Stimulated activated CD8-positive, alpha-beta memory T cell treated with anti-CD3 and anti-CD28 coated beads, Interleukin-12 subunit alpha, Interleukin-12 subunit beta, amount 100 ng/mL, for 1 hour (primary cell): ENCODE measurements around the gene CCND1.
A peak's percentile ranks its signal among the peaks of the same experiment; 100 is the strongest.
"Not testable (repeated sequence)": the region's sequence is repeated elsewhere in the genome, so short reads cannot be mapped to it uniquely, and the experiment has no call there.

Source experiments
- DNase-seq: peaks from one replicate; pipeline ENCODE4 v3.0.0-alpha.2; 2020; ENCODE audit warnings: low read depth

CCND1 gene

DNA sequence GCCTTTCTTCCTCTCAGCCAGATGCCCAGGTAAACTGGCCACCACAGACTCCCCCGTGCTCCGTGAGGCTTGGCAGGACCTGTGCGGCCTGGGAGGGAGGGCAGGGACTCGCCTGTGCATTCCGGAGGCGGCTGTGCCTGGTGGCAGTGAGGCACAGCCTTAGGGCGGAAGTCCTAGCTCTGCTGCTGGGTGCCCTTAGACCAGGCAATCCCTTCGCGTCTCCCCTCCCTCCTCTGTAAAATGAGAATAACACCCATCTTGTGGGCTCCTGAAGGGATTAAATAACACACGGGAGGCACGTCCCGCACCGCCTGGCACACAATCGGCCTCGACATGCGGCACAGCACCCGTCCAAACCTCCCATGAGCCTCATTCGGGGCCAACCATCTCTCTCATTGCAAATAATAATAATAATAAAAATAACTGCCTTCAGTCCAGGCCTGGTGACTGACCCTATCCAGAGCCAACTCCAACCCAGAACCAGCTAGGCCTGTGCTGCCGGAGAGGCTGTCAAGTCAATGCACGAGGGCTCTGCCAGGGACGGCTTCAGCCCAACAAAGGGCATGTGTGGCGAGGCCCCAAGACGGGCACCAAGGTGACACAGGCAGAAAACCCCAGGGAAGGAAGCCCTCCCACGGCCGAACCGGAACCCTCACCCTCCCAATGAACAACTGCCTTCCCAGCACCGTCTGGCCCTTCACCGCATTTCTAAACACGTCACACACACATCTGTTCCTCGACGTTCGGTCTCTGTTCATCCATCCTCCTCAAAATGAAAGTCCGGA lies 26.0 kb downstream of the CCND1 start:
- DNase-seq = no peak

GRCh38 chr11:69667619-69668604 lies 27.0 kb downstream of the CCND1 start:
- no peak for DNase-seq

DNA sequence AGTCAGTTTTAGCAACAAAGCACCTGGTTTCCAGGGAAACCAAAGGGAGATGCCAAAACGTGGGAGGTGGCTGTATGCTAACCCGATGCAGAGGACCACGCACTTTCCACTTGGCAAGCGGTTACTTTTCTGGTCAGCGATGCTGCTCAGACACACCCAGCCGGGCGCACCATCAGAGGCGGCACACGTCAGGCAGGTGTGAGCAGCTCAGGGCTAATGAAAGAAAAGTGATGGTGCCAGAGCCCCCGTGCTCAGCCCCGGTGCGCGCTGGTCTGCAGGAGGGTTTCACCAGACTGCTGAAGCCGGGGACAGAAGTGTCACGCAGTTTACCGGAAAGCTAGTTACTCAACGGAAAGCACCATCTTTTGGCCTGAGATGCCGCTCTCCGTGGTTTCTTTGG lies 28.5 kb downstream of the CCND1 start:
- DNase-seq = no peak

DNA sequence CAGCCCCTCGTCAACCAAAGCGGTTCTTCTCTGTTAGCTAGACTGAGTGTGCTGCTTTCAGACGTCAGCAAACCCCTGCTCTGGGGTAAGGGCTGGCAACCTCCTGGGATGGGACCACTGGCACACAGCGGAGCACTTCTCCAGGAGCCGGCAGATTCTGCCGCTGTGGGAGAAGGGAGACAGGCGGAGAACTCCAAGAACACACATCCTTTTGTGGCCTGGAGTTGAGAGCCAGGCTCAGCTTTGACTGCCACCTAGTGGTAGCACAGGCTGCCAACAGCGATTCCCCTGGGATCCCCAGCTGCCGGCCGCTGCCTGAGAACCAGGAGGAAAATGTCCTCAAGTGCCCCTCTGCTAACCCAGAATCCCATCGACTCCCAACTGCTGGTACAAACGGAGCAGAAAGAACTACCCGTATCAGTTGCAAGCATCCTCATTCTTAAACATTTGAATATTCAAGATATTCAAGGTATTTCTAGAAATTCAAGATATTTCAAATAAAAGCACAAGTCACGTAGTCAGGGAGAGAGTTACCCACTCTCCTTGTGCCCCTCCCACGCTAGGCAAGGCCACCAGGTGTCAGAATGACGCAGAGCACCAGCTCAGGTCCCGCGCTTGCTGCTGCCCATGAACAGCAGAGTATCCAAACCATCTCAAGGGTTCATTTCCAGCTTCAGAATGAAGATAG lies 29.3 kb downstream of the CCND1 start:
- peak; percentile 36 for DNase-seq

- no peak for DNase-seq
These were observed 30.9 kb downstream of the CCND1 start for GRCh38 chr11:69671734-69672465.

DNA sequence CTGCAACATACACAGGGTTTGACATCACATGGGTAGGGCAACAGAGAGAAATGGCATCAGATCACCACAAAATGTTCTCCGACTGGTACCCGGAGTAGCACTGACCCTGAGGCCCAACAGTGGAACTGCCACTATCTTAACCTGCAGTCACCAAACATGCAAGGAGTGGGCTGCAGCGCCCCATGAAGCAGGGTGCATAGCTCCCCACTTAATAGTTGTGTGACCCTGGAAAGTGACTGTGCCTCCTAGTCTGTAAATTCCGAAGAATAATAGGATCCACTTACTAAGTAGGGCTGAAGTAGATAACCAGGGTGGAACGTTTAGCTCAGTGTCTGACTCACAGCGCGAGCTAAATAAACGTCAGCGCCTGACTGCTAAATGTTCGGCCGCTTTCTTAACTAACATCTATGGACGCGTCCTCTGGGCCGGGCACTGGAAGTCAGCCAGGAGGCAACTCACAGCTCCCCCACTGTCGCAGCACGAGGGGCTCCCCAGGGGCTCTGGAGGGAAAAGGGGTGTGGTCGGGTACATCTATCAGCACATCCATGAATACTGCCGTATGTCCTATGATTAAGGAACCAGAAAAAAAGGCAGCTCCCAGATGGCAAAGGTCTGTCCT lies 33.4 kb downstream of the CCND1 start:
- no peak for DNase-seq

GRCh38 chr11:69674886-69675714 lies 34.1 kb downstream of the CCND1 start, which contains the start of gene LTO1:
LTO1 (minus strand) TSS chr11:69675353; CDS start chr11:69675239, 114 bp downstream.
- peak; percentile 93 for DNase-seq

- DNase-seq = no peak
These were observed 36.8 kb downstream of the CCND1 start for GRCh38 chr11:69677749-69678148.

DNA sequence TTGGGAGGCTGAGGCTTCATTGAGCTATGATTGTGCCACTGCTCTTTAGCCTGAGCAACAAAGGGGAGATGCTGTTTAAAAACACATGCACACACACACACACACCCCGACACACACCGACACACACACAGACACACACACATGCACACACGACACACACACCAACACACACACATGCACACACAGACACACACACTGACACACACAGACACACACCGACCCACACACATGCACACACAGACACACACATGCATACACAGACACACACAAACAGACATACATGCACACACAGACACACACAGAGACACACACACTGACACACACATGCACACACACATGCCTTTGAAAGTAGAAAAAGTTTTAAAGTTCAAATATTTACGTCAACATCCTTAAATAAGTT lies 39.7 kb downstream of the CCND1 start:
- no peak for DNase-seq

DNA sequence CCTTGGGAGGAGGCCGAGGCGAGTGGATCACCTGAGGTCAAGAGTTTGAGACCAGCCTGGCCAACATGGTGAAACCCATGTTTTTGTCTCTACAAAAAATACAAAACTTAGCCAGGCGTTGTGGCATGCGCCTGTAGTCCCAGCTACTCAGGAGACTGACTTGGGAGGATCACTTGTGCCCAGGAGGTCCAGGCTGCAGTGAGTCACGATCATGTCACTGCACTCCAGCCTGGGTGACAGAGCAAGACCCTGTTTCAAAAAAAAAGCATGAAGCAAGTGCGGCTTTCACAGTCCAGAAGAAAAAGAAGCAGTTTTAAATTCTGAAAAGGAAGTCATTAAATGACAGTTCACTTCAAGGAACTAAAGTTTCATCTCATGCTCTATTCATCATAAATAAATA lies 41.3 kb downstream of the CCND1 start:
- DNase-seq = no peak

- DNase-seq = no peak
These were observed 41.8 kb downstream of the CCND1 start for GRCh38 chr11:69682681-69683326.

- DNase-seq = no peak
These were observed 42.9 kb downstream of the CCND1 start for GRCh38 chr11:69683764-69684333.

- DNase-seq = no peak
These were observed 43.7 kb downstream of the CCND1 start for GRCh38 chr11:69684651-69685050.

DNA sequence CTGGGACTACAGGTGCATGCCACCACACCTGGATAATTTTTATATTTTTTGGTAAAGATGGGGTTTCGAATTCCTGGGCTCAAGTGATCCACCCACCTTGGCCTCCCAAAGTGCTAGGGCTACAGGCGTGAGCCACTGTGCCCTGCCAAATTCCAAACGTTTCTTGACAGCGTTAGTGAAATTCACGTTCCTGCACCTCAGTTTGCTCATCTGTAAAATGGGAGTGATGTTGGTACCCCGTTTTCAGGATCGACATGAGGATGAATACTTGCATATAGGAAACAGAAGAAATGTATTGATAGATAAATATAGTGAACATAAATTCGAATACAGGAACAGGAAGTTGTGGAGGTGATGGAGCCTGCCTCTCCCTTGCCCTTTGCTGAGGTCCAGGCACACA lies 44.4 kb downstream of the CCND1 start:
- no peak for DNase-seq

- DNase-seq = no peak
These were observed 45.5 kb downstream of the CCND1 start for GRCh38 chr11:69686452-69686851.

DNA sequence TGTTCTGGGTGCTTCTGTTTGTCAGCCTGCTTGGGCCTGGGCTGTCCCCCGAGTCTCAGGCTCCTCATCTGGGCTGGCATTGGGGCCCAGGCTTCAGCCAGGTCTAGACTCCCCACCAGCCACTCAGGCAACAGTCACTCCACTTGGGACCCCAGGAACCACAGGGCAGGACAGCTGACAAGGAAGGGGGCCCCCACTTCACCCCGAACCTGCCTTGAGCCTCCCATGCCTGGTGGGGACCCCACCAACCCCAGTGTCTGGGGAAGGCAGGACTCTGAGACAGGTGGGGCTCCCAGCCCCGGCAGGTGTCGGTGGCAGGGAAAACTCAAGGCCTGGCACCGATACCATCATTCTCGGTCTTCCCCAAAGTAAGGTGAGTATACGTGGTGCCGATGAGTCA lies 45.9 kb downstream of the CCND1 start:
- DNase-seq = no peak

GRCh38 chr11:69687969-69688771 lies 47.2 kb downstream of the CCND1 start:
- DNase-seq = not testable (repeated sequence)

DNA sequence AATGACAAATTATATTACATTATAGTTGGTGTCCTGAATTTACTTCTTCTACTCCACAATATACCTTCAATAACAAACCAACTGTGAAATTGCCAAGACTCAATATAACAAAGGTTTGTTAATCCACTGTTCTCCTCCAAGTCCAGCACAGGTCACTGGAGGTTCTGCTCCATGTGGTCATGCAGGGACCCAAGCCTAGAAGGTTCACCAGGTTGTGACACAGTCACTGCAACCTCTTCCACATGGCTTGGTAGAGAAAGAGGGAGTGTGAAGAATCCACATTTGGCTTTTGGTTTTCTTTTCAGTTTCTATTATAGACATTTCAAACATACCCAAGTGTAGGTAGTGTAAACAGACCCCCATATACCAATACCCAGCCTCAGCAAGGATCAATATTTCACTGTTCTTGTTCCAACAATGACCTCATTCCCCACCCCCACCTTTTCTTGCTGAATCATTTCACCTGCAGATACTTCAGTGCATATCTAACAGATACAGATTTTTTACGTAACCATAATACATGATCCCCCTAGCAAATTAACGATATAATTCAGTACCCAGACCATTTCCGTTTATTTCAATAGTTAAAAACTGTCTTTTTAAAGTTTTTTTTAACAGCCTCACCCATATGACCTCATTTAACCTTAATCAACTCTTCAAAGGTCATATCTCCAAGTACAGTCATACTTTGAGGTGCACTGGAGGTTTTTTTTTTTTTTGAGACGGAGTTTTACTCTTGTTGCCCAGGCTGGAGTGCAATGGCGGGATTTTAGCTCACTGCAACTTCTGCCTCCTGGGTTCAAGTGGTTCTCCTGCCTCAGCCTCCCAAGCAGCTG lies 48.7 kb downstream of the CCND1 start:
- DNase-seq = no peak
